Panc1 (cell line): ENCODE data around the gene NUAK2.

ENCODE experiments used
- CTCF ChIP-seq: fragments of 450-650 bp; IDR thresholded peaks from 2 replicates; pipeline ENCODE4 v1.5.1; 2017; ENCODE audit warnings: mild to moderate bottlenecking
- POLR2AphosphoS5 ChIP-seq: IDR thresholded peaks from 2 replicates; pipeline ENCODE4 v1.6.1; 2012; ENCODE audit warnings: mild to moderate bottlenecking, low read depth, low read length, moderate library complexity
- REST ChIP-seq, 2 experiments: IDR thresholded peaks; 2 replicates each; pipeline ENCODE4 v1.6.1; 2011 to 2012; ENCODE audit warnings: low read depth in 2 of 2, control low read depth in 1 of 2, low read length in 1 of 2, mild to moderate bottlenecking in 1 of 2, moderate library complexity in 1 of 2; ENCODE audit not compliant: insufficient read depth in 1 of 2
- SIN3A ChIP-seq: IDR thresholded peaks from 2 replicates; pipeline ENCODE4 v1.6.1; 2012; ENCODE audit warnings: low read depth, mild to moderate bottlenecking, low read length, moderate library complexity, borderline replicate concordance; ENCODE audit not compliant: insufficient read depth

GRCh38 chr1:205317311-205317917 is 4.1 kb downstream of the NUAK2 start:
- no peak for TF ChIP-seq CTCF
- no peak for TF ChIP-seq REST (IDR thresholded peaks at IDR 0.05; ENCODE audit: insufficient read depth in 1 of 2, low read depth in 2 of 2, low read length in 1 of 2)
- no peak for TF ChIP-seq POLR2AphosphoS5
- TF ChIP-seq SIN3A, result no peak
